Endothelial cell of umbilical vein (primary cell): ENCODE measurements around the gene TENM4. TPM values are rescaled to one million over a fixed set of nuclear protein-coding genes. Genes with fewer than 3 reads are reported as not detected.

Experiments
- BruUV-seq: library from RNA; stranded (reverse); fragments of 400-500 nt; replicated peaks from 2 replicates; lab custom pipeline; 2021; lab: Mats Ljungman, UMichigan
- CTCF ChIA-PET: fragments of 300-600, 350-600 bp; sonication (Branson Sonifier 250); formaldehyde crosslinking; loops from one replicate; lab custom pipeline; 2021; ENCODE audit warnings: antibody characterized with exemption, inconsistent platforms; lab: Charles Lee
- POLR2A ChIA-PET: fragments of 300-600, 350-600 bp; sonication (Branson Sonifier 250); formaldehyde crosslinking; loops from one replicate; lab custom pipeline; 2021; ENCODE audit warnings: antibody characterized with exemption, inconsistent platforms; lab: Charles Lee
- DNase-seq: peaks from one replicate; pipeline ENCODE4 v3.0.0-alpha.2; 2011; ENCODE audit warnings: low read depth, low spot score
- FAIRE-seq: peaks from 2 replicates; lab custom pipeline; 2011; peaks lifted over from hg19 to GRCh38; lab: Jason Lieb, UNC
- H2AFZ ChIP-seq: 2 replicates; pipeline ENCODE4 v1.6.0; 2012; ENCODE audit warnings: low read depth, low read length, control low read depth, inconsistent platforms
- H3K27ac ChIP-seq: 2 replicates; pipeline ENCODE4 v1.5.1; 2011; ENCODE audit warnings: low read depth, mild to moderate bottlenecking, control low read depth, low read length, moderate library complexity; ENCODE audit not compliant: insufficient read depth
- H3K27me3 ChIP-seq, 2 experiments: 2 replicates each; pipeline versions ENCODE4 v1.6.0 to v1.6.1; 2011; ENCODE audit warnings: low read length in 2 of 2, mixed read lengths in 1 of 2; ENCODE audit not compliant: control insufficient read depth in 2 of 2, insufficient read depth in 2 of 2
- H3K36me3 ChIP-seq, 2 experiments: 2 replicates in 1 of 2; 3 replicates in 1 of 2; pipeline ENCODE4 v1.5.1; 2011; ENCODE audit warnings: low read length in 2 of 2, mild to moderate bottlenecking in 1 of 2, moderate library complexity in 1 of 2; ENCODE audit not compliant: control insufficient read depth in 2 of 2, insufficient read depth in 2 of 2; ENCODE audit errors: extremely low read depth in 1 of 2
- H3K4me1 ChIP-seq: 3 replicates; pipeline ENCODE4 v1.5.1; 2011; ENCODE audit warnings: mild to moderate bottlenecking, low read length; ENCODE audit not compliant: control insufficient read depth, insufficient read depth; ENCODE audit errors: extremely low read depth
- H3K4me2 ChIP-seq: 2 replicates; pipeline ENCODE4 v1.6.1; 2011; ENCODE audit warnings: low read length, control low read depth, mixed read lengths; ENCODE audit not compliant: insufficient read depth
- H3K4me3 ChIP-seq, 3 experiments: fragments of 200-600 bp in 1 of 3; sonication (generic), shearing (Covaris generic) in 1 of 3; replicated peaks in 1 of 3; 2 replicates each; pipeline ENCODE4 v1.5.1; 2011 to 2016; ENCODE audit warnings: control low read depth in 3 of 3, low read length in 3 of 3, mild to moderate bottlenecking in 2 of 3, inconsistent platforms in 1 of 3, low read depth in 1 of 3, moderate library complexity in 1 of 3; ENCODE audit not compliant: insufficient read depth in 1 of 3
- H3K79me2 ChIP-seq: 2 replicates; pipeline ENCODE4 v1.6.0; 2012; ENCODE audit warnings: low read length, inconsistent platforms; ENCODE audit not compliant: control insufficient read depth, insufficient read depth
- H3K9ac ChIP-seq: replicated peaks from 2 replicates; pipeline ENCODE3; 2011; ENCODE audit warnings: low read length, control low read depth; ENCODE audit not compliant: insufficient read depth; ENCODE audit errors: extremely low read depth
- H3K9me1 ChIP-seq: replicated peaks from 3 replicates; pipeline ENCODE4 v1.6.0; 2011; ENCODE audit warnings: mild to moderate bottlenecking, low read length; ENCODE audit not compliant: control insufficient read depth, insufficient read depth; ENCODE audit errors: extremely low read depth
- H3K9me3 ChIP-seq: replicated peaks from 2 replicates; pipeline ENCODE4 v1.5.1; 2012; ENCODE audit warnings: low read length, inconsistent platforms; ENCODE audit not compliant: control insufficient read depth, insufficient read depth
- H4K20me1 ChIP-seq: replicated peaks from 2 replicates; pipeline ENCODE3; 2011; ENCODE audit warnings: mild to moderate bottlenecking, low read length; ENCODE audit not compliant: control insufficient read depth, insufficient read depth; ENCODE audit errors: extremely low read depth
- FOS ChIP-seq: IDR thresholded peaks from 2 replicates; pipeline ENCODE4 v1.6.1; 2011; ENCODE audit warnings: mild to moderate bottlenecking, low read length, moderate library complexity, borderline replicate concordance; ENCODE audit not compliant: insufficient read depth
- MYC ChIP-seq: IDR thresholded peaks from one replicate; pipeline ENCODE4 v1.6.1; 2011; ENCODE audit warnings: mild to moderate bottlenecking, low read depth, low read length
- POLR2A ChIP-seq: IDR thresholded peaks from 2 replicates; pipeline ENCODE4 v1.6.1; 2012; ENCODE audit warnings: low read depth, mild to moderate bottlenecking, control low read depth, low read length
- POLR2AphosphoS5 ChIP-seq: IDR thresholded peaks from 2 replicates; pipeline ENCODE4 v1.6.1; 2012; ENCODE audit warnings: low read depth, mild to moderate bottlenecking, control low read depth, low read length, moderate library complexity; ENCODE audit not compliant: insufficient read depth
- dilution Hi-C: fragments of 300-500 bp; cut with MboI; formaldehyde crosslinking; loops from one replicate; pipeline ENCODE4 v1.15.0; 2019; ENCODE audit warnings: low sequenced_read_pairs; ENCODE audit not compliant: extremely low pct_ligation_motif_present
- intact Hi-C: fragments of 100-400 bp; cut with micrococcal nuclease; formaldehyde crosslinking; loops from one replicate; pipeline ENCODE4 v1.10.0; 2022
- polyA plus RNA-seq, 4 experiments: library from polyadenylated mRNA; depleted of rRNA in 3 of 4; stranded (reverse) in 3 of 4; unstranded in 1 of 4; fragments of >200 nt; gene quantifications; 2 replicates each; pipeline versions ENCODE4 v1.2.1 to v1.2.3, GENCODE V29; 2011 to 2012; ENCODE audit warnings: missing spikeins in 1 of 4
- total RNA-seq: library from RNA; stranded (reverse); gene quantifications from 2 replicates; pipeline ENCODE4 v1.2.3, GENCODE V29; 2021
- TF ChIP-seq, protein P1 (sequence below), 2 donors: IDR thresholded peaks; 1 replicate in 1 of 2; 2 replicates in 1 of 2; pipeline ENCODE4 v1.5.1; 2011; ENCODE audit warnings: low read length in 2 of 2, mild to moderate bottlenecking in 2 of 2, moderate library complexity in 2 of 2, control low read depth in 1 of 2, inconsistent platforms in 1 of 2, low read depth in 1 of 2; ENCODE audit not compliant: insufficient read depth in 1 of 2; ENCODE audit errors: extremely low read depth in 1 of 2
- TF ChIP-seq, protein P2 (sequence below): IDR thresholded peaks from 2 replicates; pipeline ENCODE4 v1.6.1; 2011; ENCODE audit not compliant: insufficient read depth, insufficient read length

TENM4 gene
- total and polyA plus RNA-seq, 2 donors (not counting 3 experiments of a cell fraction or from before 2014, with no cell fraction given), result 0.06 to 0.27 TPM

DNA sequence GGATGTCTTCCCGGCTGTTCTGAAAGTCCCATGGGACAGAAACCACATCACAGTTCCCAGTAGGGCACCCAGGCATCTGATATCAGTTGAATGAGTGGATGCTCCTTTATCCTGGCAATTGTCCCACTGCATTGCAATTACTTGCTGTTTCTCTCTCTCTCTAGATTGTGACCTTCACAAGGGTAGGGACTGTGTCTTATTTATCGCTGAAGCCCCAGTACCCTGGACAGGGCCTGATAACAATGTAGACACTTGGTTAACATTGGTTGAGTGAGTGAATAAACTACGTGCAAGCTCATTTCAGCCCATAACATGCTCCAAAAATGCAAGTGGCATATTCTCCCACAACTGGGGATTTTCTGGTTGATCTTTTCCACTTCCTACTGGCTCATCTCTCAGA lies 672.5 kb downstream of the TENM4 start:
- FAIRE-seq (no peak), DNase-seq (no peak)
- Histone ChIP-seq H3K9me3 (no peaks in the 10 kb centered on the region), H3K27me3 (no peaks in the 10 kb centered on the region), H3K36me3 (no peaks in the 10 kb centered on the region), H3K27ac (no peak overlapping the region), H3K9me1 (no peaks in the 10 kb centered on the region), H3K79me2 (no peaks in the 10 kb centered on the region), H2AFZ (no peak overlapping the region), H3K9ac (no peak overlapping the region), H3K4me3 (no peak overlapping the region), H4K20me1 (no peaks in the 10 kb centered on the region), H3K4me1 (no peaks in the 10 kb centered on the region), H3K4me2 (no peak overlapping the region)
- CTCF ChIA-PET, result no interaction called here
- dilution Hi-C loops (no loop called here), intact Hi-C loops (no loop called here)
- no TSS peak for BruUV-seq
- TF ChIP-seq, protein P1, sequence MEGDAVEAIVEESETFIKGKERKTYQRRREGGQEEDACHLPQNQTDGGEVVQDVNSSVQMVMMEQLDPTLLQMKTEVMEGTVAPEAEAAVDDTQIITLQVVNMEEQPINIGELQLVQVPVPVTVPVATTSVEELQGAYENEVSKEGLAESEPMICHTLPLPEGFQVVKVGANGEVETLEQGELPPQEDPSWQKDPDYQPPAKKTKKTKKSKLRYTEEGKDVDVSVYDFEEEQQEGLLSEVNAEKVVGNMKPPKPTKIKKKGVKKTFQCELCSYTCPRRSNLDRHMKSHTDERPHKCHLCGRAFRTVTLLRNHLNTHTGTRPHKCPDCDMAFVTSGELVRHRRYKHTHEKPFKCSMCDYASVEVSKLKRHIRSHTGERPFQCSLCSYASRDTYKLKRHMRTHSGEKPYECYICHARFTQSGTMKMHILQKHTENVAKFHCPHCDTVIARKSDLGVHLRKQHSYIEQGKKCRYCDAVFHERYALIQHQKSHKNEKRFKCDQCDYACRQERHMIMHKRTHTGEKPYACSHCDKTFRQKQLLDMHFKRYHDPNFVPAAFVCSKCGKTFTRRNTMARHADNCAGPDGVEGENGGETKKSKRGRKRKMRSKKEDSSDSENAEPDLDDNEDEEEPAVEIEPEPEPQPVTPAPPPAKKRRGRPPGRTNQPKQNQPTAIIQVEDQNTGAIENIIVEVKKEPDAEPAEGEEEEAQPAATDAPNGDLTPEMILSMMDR (IDR thresholded peaks at IDR 0.05; ENCODE audit: extremely low read depth in 1 of 2, insufficient read depth in 1 of 2, low read depth in 1 of 2, low read length in 2 of 2), result no peak
- TF ChIP-seq FOS (no peak), POLR2AphosphoS5 (no peak), POLR2A (no peak), MYC (no peak)
- TF ChIP-seq, protein P2, sequence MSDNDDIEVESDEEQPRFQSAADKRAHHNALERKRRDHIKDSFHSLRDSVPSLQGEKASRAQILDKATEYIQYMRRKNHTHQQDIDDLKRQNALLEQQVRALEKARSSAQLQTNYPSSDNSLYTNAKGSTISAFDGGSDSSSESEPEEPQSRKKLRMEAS, result no peak
- POLR2A ChIA-PET, result no interaction called here
